Right lobe of liver (tissue), 4 donors: ENCODE measurements around the gene DGKI.

Experiments used
- CTCF ChIP-seq, 4 donors: fragments of 200-600 bp in 3 of 4; fragments of 450-650 bp in 1 of 4; IDR thresholded peaks; one replicate each; pipeline versions ENCODE4 v1.5.1 to v1.8.0; 2016 to 2022; ENCODE audit warnings: antibody characterized with exemption in 4 of 4, mild to moderate bottlenecking in 2 of 4
- POLR2A ChIP-seq: fragments of 450-650 bp; IDR thresholded peaks from one replicate; pipeline ENCODE4 v1.6.1; 2017; ENCODE audit warnings: antibody characterized with exemption, mild to moderate bottlenecking
- donor health status: DM: no; HTN: no; CAD: no.
- donor health status: DM: no; HTN: no; CAD: no.
- donor health status: DM: no; HTN: yes; CAD: no.

GRCh38 chr7:137671920-137672319 is 174.9 kb downstream of the DGKI start:
- no peak for TF ChIP-seq CTCF (IDR thresholded peaks at IDR 0.05)
- TF ChIP-seq POLR2A, result no peak
